WTC11 (cell line): ENCODE measurements around the gene PDLIM7. TPM values are rescaled to one million over a fixed set of nuclear protein-coding genes. Genes with fewer than 3 reads are reported as not detected.
A peak's percentile ranks its signal among the peaks of the same experiment; 100 is the strongest.

Source experiments
- ATAC-seq: fragments of 200-7000 bp; cut with Tn5 transposase; 2 replicates; pipeline ENCODE4 v1.10.0; 2021; ENCODE audit warnings: mild to moderate bottlenecking, moderate library complexity
- Bru-seq: library from RNA; stranded (reverse); fragments of 400-500 nt; gene quantifications from one replicate; lab custom pipeline; 2021; lab: Mats Ljungman, UMichigan
- CTCF ChIA-PET: fragments of 300-600 bp; sonication (Branson Sonifier 250); formaldehyde crosslinking; loops from one replicate; lab custom pipeline; 2021; ENCODE audit warnings: antibody characterized with exemption; lab: Charles Lee
- POLR2A ChIA-PET: fragments of 350-600 bp; sonication (Branson Sonifier 250); formaldehyde crosslinking; loops from one replicate; lab custom pipeline; 2021; ENCODE audit warnings: antibody characterized with exemption; lab: Charles Lee
- DNase-seq: peaks from one replicate; pipeline ENCODE4 v3.0.0; 2021; ENCODE audit warnings: low spot score
- H3K27ac Mint-ChIP-seq: 2 replicates; pipeline ENCODE4 v1.8.0; 2021; ENCODE audit warnings: mixed read lengths
- H3K27me3 Mint-ChIP-seq: 2 replicates; pipeline ENCODE4 v1.8.0; 2021; ENCODE audit warnings: low read depth, mild to moderate bottlenecking, moderate library complexity, mixed read lengths
- H3K36me3 Mint-ChIP-seq: 2 replicates; pipeline ENCODE4 v1.8.0; 2021; ENCODE audit warnings: mixed read lengths
- H3K4me1 Mint-ChIP-seq: 2 replicates; pipeline ENCODE4 v1.8.0; 2022; ENCODE audit warnings: mixed read lengths
- H3K4me3 Mint-ChIP-seq: 2 replicates; pipeline ENCODE4 v1.8.0; 2021; ENCODE audit warnings: mild to moderate bottlenecking, moderate library complexity, mixed read lengths
- H3K9me3 Mint-ChIP-seq: 2 replicates; pipeline ENCODE4 v1.8.0; 2021; ENCODE audit warnings: mixed read lengths
- CTCF ChIP-seq: fragments of 200-600 bp; IDR thresholded peaks from 2 replicates; pipeline ENCODE4 v1.8.0; 2022; ENCODE audit warnings: antibody characterized with exemption
- ELF4 ChIP-seq: sonication (generic); formaldehyde crosslinking; IDR thresholded peaks from 2 replicates; pipeline ENCODE4 v1.8.1; 2022; ENCODE audit warnings: low read depth, mild to moderate bottlenecking, moderate library complexity, missing genetic modification reagents
- ERG ChIP-seq: fragments of 250-450 bp; sonication (Bioruptor Pico); IDR thresholded peaks from 2 replicates; pipeline ENCODE4 v1.8.0; 2021; ENCODE audit warnings: mild to moderate bottlenecking
- FOXK1 ChIP-seq: sonication (generic); formaldehyde crosslinking; IDR thresholded peaks from 2 replicates; pipeline ENCODE4 v1.8.0; 2022; ENCODE audit warnings: mild to moderate bottlenecking, moderate library complexity, missing genetic modification reagents
- FOXP1 ChIP-seq: sonication (generic); formaldehyde crosslinking; IDR thresholded peaks from 2 replicates; pipeline ENCODE4 v1.8.0; 2022; ENCODE audit warnings: missing genetic modification reagents, mild to moderate bottlenecking, moderate library complexity, borderline replicate concordance
- GTF2I ChIP-seq: fragments of 250-450 bp; sonication (Bioruptor Pico); conservative IDR thresholded peaks from 2 replicates; pipeline ENCODE4 v1.4.0; 2021; ENCODE audit warnings: mild to moderate bottlenecking
- HMGA2 ChIP-seq: fragments of 250-450 bp; sonication (Bioruptor Pico); IDR thresholded peaks from 2 replicates; pipeline ENCODE4 v1.4.0; 2021; ENCODE audit warnings: mild to moderate bottlenecking, moderate library complexity
- MYBL2 ChIP-seq: sonication (generic); formaldehyde crosslinking; IDR thresholded peaks from 2 replicates; pipeline ENCODE4 v1.8.1; 2023; ENCODE audit warnings: mild to moderate bottlenecking, moderate library complexity, missing genetic modification reagents
- NFATC4 ChIP-seq: fragments of 250-450 bp; sonication (Bioruptor Pico); IDR thresholded peaks from 2 replicates; pipeline ENCODE4 v1.9.0; 2021; ENCODE audit warnings: mild to moderate bottlenecking
- NR1H2 ChIP-seq: sonication (generic); formaldehyde crosslinking; IDR thresholded peaks from 2 replicates; pipeline ENCODE4 v1.9.0; 2021; ENCODE audit warnings: mild to moderate bottlenecking, moderate library complexity, missing genetic modification reagents
- NR2C2 ChIP-seq: sonication (generic); formaldehyde crosslinking; IDR thresholded peaks from 2 replicates; pipeline ENCODE4 v1.8.0; 2022; ENCODE audit warnings: mild to moderate bottlenecking, missing genetic modification reagents
- RELA ChIP-seq: sonication (generic); formaldehyde crosslinking; IDR thresholded peaks from 2 replicates; pipeline ENCODE4 v1.8.1; 2022; ENCODE audit warnings: missing genetic modification reagents, mild to moderate bottlenecking, borderline replicate concordance
- SMAD3 ChIP-seq: sonication (generic); formaldehyde crosslinking; IDR thresholded peaks from 2 replicates; pipeline ENCODE4 v1.8.0; 2022; ENCODE audit warnings: missing genetic modification reagents, mild to moderate bottlenecking, borderline replicate concordance
- SMAD4 ChIP-seq: sonication (generic); formaldehyde crosslinking; IDR thresholded peaks from 2 replicates; pipeline ENCODE4 v1.8.0; 2022; ENCODE audit warnings: mild to moderate bottlenecking, missing genetic modification reagents
- SP1 ChIP-seq: sonication (generic); formaldehyde crosslinking; conservative IDR thresholded peaks from 2 replicates; pipeline ENCODE4 v1.8.1; 2022; ENCODE audit warnings: missing genetic modification reagents
- STAT6 ChIP-seq: sonication (generic); formaldehyde crosslinking; conservative IDR thresholded peaks from 2 replicates; pipeline ENCODE4 v1.8.1; 2023; ENCODE audit warnings: mild to moderate bottlenecking, low read depth, missing genetic modification reagents, moderate library complexity
- TCF7 ChIP-seq: sonication (generic); formaldehyde crosslinking; IDR thresholded peaks from 2 replicates; pipeline ENCODE4 v1.8.0; 2022; ENCODE audit warnings: mild to moderate bottlenecking, low read depth, missing genetic modification reagents, moderate library complexity
- TEAD1 ChIP-seq: sonication (generic); formaldehyde crosslinking; IDR thresholded peaks from 2 replicates; pipeline ENCODE4 v1.8.0; 2022; ENCODE audit warnings: mild to moderate bottlenecking, missing genetic modification reagents
- USF1 ChIP-seq: sonication (generic); formaldehyde crosslinking; IDR thresholded peaks from 2 replicates; pipeline ENCODE4 v1.8.0; 2022; ENCODE audit warnings: mild to moderate bottlenecking, missing genetic modification reagents
- ZBTB21 ChIP-seq: sonication (generic); formaldehyde crosslinking; IDR thresholded peaks from 2 replicates; pipeline ENCODE4 v1.8.1; 2023; ENCODE audit warnings: mild to moderate bottlenecking, missing genetic modification reagents, borderline replicate concordance
- ZNF263 ChIP-seq: sonication (generic); formaldehyde crosslinking; IDR thresholded peaks from 2 replicates; pipeline ENCODE4 v1.8.1; 2022; ENCODE audit warnings: low read depth, mild to moderate bottlenecking, moderate library complexity, missing genetic modification reagents
- ZNF416 ChIP-seq: fragments of 250-450 bp; sonication (Bioruptor Pico); IDR thresholded peaks from 2 replicates; pipeline ENCODE4 v1.9.0; 2021; ENCODE audit warnings: mild to moderate bottlenecking, inconsistent platforms
- ZNF532 ChIP-seq: fragments of 250-450 bp; sonication (Bioruptor Pico); IDR thresholded peaks from 2 replicates; pipeline ENCODE4 v1.9.0; 2021; ENCODE audit warnings: mild to moderate bottlenecking, borderline replicate concordance
- ZNF671 ChIP-seq: fragments of 250-450 bp; sonication (Bioruptor Pico); IDR thresholded peaks from 2 replicates; pipeline ENCODE4 v1.8.0; 2021; ENCODE audit warnings: mild to moderate bottlenecking
- long read RNA-seq, 3 experiments: library from RNA in 1 of 3; library from capped mRNA in 1 of 3; library from polyadenylated mRNA in 1 of 3; unstranded in 2 of 3; stranded (forward) in 1 of 3; transcript quantifications; one replicate each; pipeline ENCODE4 v2.0.0, GENCODE V29; 2021
- total RNA-seq: library from RNA; stranded (reverse); gene quantifications from 3 replicates; pipeline ENCODE4 v1.2.3, GENCODE V29; 2021

Gene PDLIM7
- total RNA-seq: 124 to 142 TPM (median 139 TPM) in 3 replicates
- Bru-seq, nascent RNA: percentile 69 among the genes with signal in this experiment
- long read RNA-seq, experiment 1, transcript PDLIM7-201 (8 exons, 977 nt): minor isoform, 19 of 171 reads
- long read RNA-seq, experiment 1, transcript PDLIM7-202 (13 exons, 1,689 nt): major isoform, 63 of 171 reads
- long read RNA-seq, experiment 1, partial matches to known transcripts: 33 of 171 reads
- long read RNA-seq, experiment 1, other reads (novel, unspliced or antisense): 55 of 171 reads
- long read RNA-seq, experiment 2, transcript PDLIM7-202 (13 exons, 1,689 nt): minor isoform, 6 of 68 reads
- long read RNA-seq, experiment 2, transcript PDLIM7-212 (3 exons, 556 nt): minor isoform, 5 of 68 reads
- long read RNA-seq, experiment 2, transcript PDLIM7-201 (8 exons, 977 nt): major isoform, 8 of 68 reads
- long read RNA-seq, experiment 2, partial matches to known transcripts: 14 of 68 reads
- long read RNA-seq, experiment 2, other reads (novel, unspliced or antisense): 35 of 68 reads
- long read RNA-seq, experiment 3, transcript PDLIM7-201 (8 exons, 977 nt): major isoform, 32 of 82 reads
- long read RNA-seq, experiment 3, transcript PDLIM7-202 (13 exons, 1,689 nt): minor isoform, 22 of 82 reads
- long read RNA-seq, experiment 3, partial matches to known transcripts: 3 of 82 reads
- long read RNA-seq, experiment 3, other reads (novel, unspliced or antisense): 25 of 82 reads

- DNase-seq (peak; percentile 97), ATAC-seq (peak; percentile 71)
- ChIA-PET POLR2A (interaction anchor here (0.6 to 3.9 kb wide), 15 partner anchors 9 to 195 kb away, joined by 3 to 53 read pairs (median 5); partner anchors contain the start of genes DBN1, DOK3, GRK6 and LMAN2), CTCF (interaction anchor here (0.7 to 11.2 kb wide), 15 partner anchors 9 to 190 kb away, joined by 3 to 230 read pairs (median 8); partner anchors contain the start of genes DBN1, DDX41 and DOK3)
- Mint-ChIP-seq H3K27ac (peak within 1 kb of the TSS; percentile 92; the same call in 1 of the 2 replicates), H3K9me3 (no peaks in the 10 kb centered on the region), H3K4me1 (peaks cover 37% of the 10 kb centered on the region), H3K27me3 (peaks cover 31% of the 10 kb centered on the region), H3K36me3 (peaks cover 12% of the 10 kb centered on the region), H3K4me3 (peak within 1 kb of the TSS; percentile 80)
- TF ChIP-seq SMAD4 (CRISPR knock-in tag): no peak
- TF ChIP-seq RELA (CRISPR knock-in tag): no peak
- TF ChIP-seq FOXK1 (CRISPR knock-in tag): peak; percentile 4; the same call in 1 of the 2 replicates
- TF ChIP-seq NR2C2 (CRISPR knock-in tag): no peak
- TF ChIP-seq ZNF671 (CRISPR knock-in tag): 0 out of 2 replicates have a peak, but pooled peaks have one; percentile 54
- no peak; the same call in 1 of the 2 replicates for TF ChIP-seq SMAD3 (CRISPR knock-in tag)
- TF ChIP-seq SP1: peak; percentile 92
- no peak for TF ChIP-seq HMGA2 (CRISPR knock-in tag)
- no peak for TF ChIP-seq STAT6
- no peak for TF ChIP-seq CTCF
- TF ChIP-seq NR1H2 (CRISPR knock-in tag): no peak
- TF ChIP-seq ZBTB21 (CRISPR knock-in tag): no peak
- TF ChIP-seq MYBL2 (CRISPR knock-in tag): peak; percentile 41; the same call in 1 of the 2 replicates
- TF ChIP-seq TCF7 (CRISPR knock-in tag): no peak
- TF ChIP-seq ZNF532 (CRISPR knock-in tag): 0 out of 2 replicates have a peak, but pooled peaks have one; percentile 27
- TF ChIP-seq FOXP1 (CRISPR knock-in tag): no peak
- TF ChIP-seq ZNF263 (CRISPR knock-in tag): no peak
- 0 out of 2 replicates have a peak, but pooled peaks have one; percentile 31 for TF ChIP-seq USF1 (CRISPR knock-in tag)
- 0 out of 2 replicates have a peak, but pooled peaks have one; percentile 72 for TF ChIP-seq ZNF416 (CRISPR knock-in tag)
- TF ChIP-seq ERG (CRISPR knock-in tag): no peak
- TF ChIP-seq GTF2I (CRISPR knock-in tag): peak; percentile 98
- peak; percentile 67; the same call in 1 of the 2 replicates for TF ChIP-seq NFATC4
- TF ChIP-seq TEAD1: 0 out of 2 replicates have a peak, but pooled peaks have one; percentile 16
- TF ChIP-seq ELF4 (CRISPR knock-in tag): peak; percentile 53; the same call in 1 of the 2 replicates
Observed at GRCh38 chr5:177497292-177498012, at the start of gene PDLIM7. Gene PDLIM7 (minus strand): TSS chr5:177497604. CDS start chr5:177496512, 1,092 bp downstream.
